ENCODE data around the gene ZNF821.

The ZNF821 gene

GRCh38 chr16:71904239-71904638 lies 20.3 kb upstream of the ZNF821 start:
- no peak for TF ChIP-seq CTCF (conservative IDR thresholded peaks at IDR 0.05; ENCODE audit: low read depth)
- H3K27ac ChIP-seq, result 0 out of 2 replicates have a peak overlapping the region, but pooled peaks have one; percentile 3
- ChIA-PET POLR2A (ENCODE audit: low non-redundant PET) (interaction anchor here (0.6 kb wide), 1 partner anchor 13 kb away, joined by 12 read pairs; no protein-coding TSS in a partner anchor), CTCF (interaction anchor here (1.4 kb wide), 1 partner anchor 22 kb away, joined by 4 read pairs; no protein-coding TSS in a partner anchor)
- DNase-seq (ENCODE audit: low spot score), result no peak

- H3K27ac ChIP-seq, result no peak overlapping the region
- ChIA-PET POLR2A (ENCODE audit: low non-redundant PET) (no interaction called here), CTCF (interaction anchor here (0.6 kb wide), 1 partner anchor 1648 kb away, joined by 3 read pairs; no protein-coding TSS in a partner anchor)
- no peak for TF ChIP-seq CTCF (conservative IDR thresholded peaks at IDR 0.05; ENCODE audit: low read depth)
- no peak for DNase-seq (ENCODE audit: low spot score)
Observed at GRCh38 chr16:71903608-71904007, 19.6 kb upstream of the ZNF821 start.

- TF ChIP-seq CTCF (conservative IDR thresholded peaks at IDR 0.05; ENCODE audit: low read depth), result no peak
- H3K27ac ChIP-seq, result no peak overlapping the region
- CTCF ChIA-PET, result interaction anchor here (0.6 to 1.1 kb wide), 3 partner anchors 20 to 1648 kb away, joined by 3 to 4 read pairs (median 3); no protein-coding TSS in a partner anchor
- DNase-seq (ENCODE audit: low spot score), result no peak
- POLR2A ChIA-PET (ENCODE audit: low non-redundant PET), result interaction anchor here (0.7 kb wide), 1 partner anchor 8 kb away, joined by 3 read pairs; the partner anchor contains the start of gene IST1
Observed at GRCh38 chr16:71902656-71903365, 18.8 kb upstream of the ZNF821 start.

GRCh38 chr16:71899171-71899570 lies 15.2 kb upstream of the ZNF821 start:
- peak overlapping the region; percentile 28; the same call in 1 of the 2 replicates for H3K27ac ChIP-seq
- DNase-seq (ENCODE audit: low spot score), result no peak
- no peak for TF ChIP-seq CTCF (conservative IDR thresholded peaks at IDR 0.05; ENCODE audit: low read depth)
- POLR2A ChIA-PET (ENCODE audit: low non-redundant PET), result interaction anchor here (0.6 kb wide), 1 partner anchor 20 kb away, joined by 3 read pairs; no protein-coding TSS in a partner anchor
- CTCF ChIA-PET, result no interaction called here

GRCh38 chr16:71896764-71897368 lies 12.9 kb upstream of the ZNF821 start:
- H3K27ac ChIP-seq, result no peak overlapping the region
- no peak for TF ChIP-seq CTCF (conservative IDR thresholded peaks at IDR 0.05; ENCODE audit: low read depth)
- DNase-seq (ENCODE audit: low spot score), result no peak
- ChIA-PET CTCF (no interaction called here), POLR2A (ENCODE audit: low non-redundant PET) (interaction anchor here (1.0 kb wide), 1 partner anchor 11 kb away, joined by 3 read pairs; no protein-coding TSS in a partner anchor)

GRCh38 chr16:71895679-71896365 lies 11.8 kb upstream of the ZNF821 start:
- POLR2A ChIA-PET (ENCODE audit: low non-redundant PET), result interaction anchor here (0.5 to 1.0 kb wide), 3 partner anchors 7 to 50 kb away, joined by 3 read pairs; partner anchors contain the start of gene ATXN1L
- TF ChIP-seq CTCF (conservative IDR thresholded peaks at IDR 0.05; ENCODE audit: low read depth), result no peak
- CTCF ChIA-PET, result interaction anchor here (4.3 kb wide), 1 partner anchor 13 kb away, joined by 23 read pairs; the partner anchor contains the start of gene ZNF821
- H3K27ac ChIP-seq, result peak overlapping the region; percentile 96
- DNase-seq (ENCODE audit: low spot score), result peak; percentile 46
